SJCRH30 (cell line): Measurements from ENCODE around the gene HIPK1. TPM values are rescaled to one million over a fixed set of nuclear protein-coding genes. Genes with fewer than 3 reads are reported as not detected.
"Not testable (repeated sequence)": the region's sequence is repeated elsewhere in the genome, so short reads cannot be mapped to it uniquely, and the experiment has no call there.

Source experiments
- DNase-seq, 2 experiments: peaks; one replicate each; pipeline ENCODE4 v3.0.0-alpha.2; 2015 to 2020
- H3K27ac ChIP-seq: fragments of 250-450 bp; sonication (Bioruptor Pico); 2 replicates; pipeline ENCODE4 v1.5.1; 2020; ENCODE audit warnings: mild to moderate bottlenecking, moderate library complexity
- H3K27me3 ChIP-seq: fragments of 250-450 bp; sonication (Bioruptor Pico); 2 replicates; pipeline ENCODE4 v1.5.1; 2020; ENCODE audit warnings: mild to moderate bottlenecking, moderate library complexity
- H3K36me3 ChIP-seq: fragments of 250-450 bp; sonication (Bioruptor Pico); 2 replicates; pipeline ENCODE4 v1.5.1; 2020; ENCODE audit warnings: mild to moderate bottlenecking, moderate library complexity
- H3K4me1 ChIP-seq: fragments of 250-450 bp; sonication (Bioruptor Pico); 2 replicates; pipeline ENCODE4 v1.5.1; 2020; ENCODE audit warnings: mild to moderate bottlenecking, moderate library complexity
- H3K4me3 ChIP-seq: fragments of 250-450 bp; sonication (Bioruptor Pico); 2 replicates; pipeline ENCODE4 v1.5.1; 2020; ENCODE audit warnings: mild to moderate bottlenecking, moderate library complexity
- H3K9me3 ChIP-seq: fragments of 250-450 bp; sonication (Bioruptor Pico); replicated peaks from 2 replicates; pipeline ENCODE4 v1.5.1; 2020; ENCODE audit warnings: mild to moderate bottlenecking, moderate library complexity
- total RNA-seq: library from RNA; depleted of rRNA; stranded (reverse); fragments of >200 nt; shearing (Covaris generic); gene quantifications from 2 replicates; pipeline ENCODE4 v1.2.3, GENCODE V29; 2014

HIPK1 gene
- total RNA-seq, 1 experiment from 2014 or later, result 56.3 TPM

DNA sequence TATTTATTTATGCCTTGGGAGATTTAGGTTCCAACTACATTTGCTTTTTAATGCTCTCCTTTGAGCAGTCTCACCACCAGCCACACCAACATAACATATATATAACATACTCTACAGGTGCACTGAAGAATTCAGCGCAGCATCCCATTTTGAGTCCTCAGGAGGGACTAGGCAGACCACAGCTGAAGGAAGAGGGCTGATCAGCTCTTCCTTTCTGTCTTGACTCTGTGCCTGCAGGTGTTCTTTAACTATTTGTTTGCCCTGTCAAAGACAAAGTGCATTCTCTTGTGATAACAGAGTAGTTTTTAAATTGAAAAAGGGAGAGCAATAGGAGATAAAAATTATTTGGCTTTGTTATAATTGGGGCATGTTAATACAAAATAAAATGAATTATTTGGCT is 17.0 kb downstream of the HIPK1 start:
- H3K27me3 ChIP-seq, result no peaks in the 10 kb centered on the region
- H3K36me3 ChIP-seq, result peaks cover 38% of the 10 kb centered on the region
- no peak for DNase-seq
- no peak overlapping the region for H3K27ac ChIP-seq
- no peaks in the 10 kb centered on the region for H3K4me1 ChIP-seq
- no peak overlapping the region for H3K4me3 ChIP-seq
- no peaks in the 10 kb centered on the region for H3K9me3 ChIP-seq

DNA sequence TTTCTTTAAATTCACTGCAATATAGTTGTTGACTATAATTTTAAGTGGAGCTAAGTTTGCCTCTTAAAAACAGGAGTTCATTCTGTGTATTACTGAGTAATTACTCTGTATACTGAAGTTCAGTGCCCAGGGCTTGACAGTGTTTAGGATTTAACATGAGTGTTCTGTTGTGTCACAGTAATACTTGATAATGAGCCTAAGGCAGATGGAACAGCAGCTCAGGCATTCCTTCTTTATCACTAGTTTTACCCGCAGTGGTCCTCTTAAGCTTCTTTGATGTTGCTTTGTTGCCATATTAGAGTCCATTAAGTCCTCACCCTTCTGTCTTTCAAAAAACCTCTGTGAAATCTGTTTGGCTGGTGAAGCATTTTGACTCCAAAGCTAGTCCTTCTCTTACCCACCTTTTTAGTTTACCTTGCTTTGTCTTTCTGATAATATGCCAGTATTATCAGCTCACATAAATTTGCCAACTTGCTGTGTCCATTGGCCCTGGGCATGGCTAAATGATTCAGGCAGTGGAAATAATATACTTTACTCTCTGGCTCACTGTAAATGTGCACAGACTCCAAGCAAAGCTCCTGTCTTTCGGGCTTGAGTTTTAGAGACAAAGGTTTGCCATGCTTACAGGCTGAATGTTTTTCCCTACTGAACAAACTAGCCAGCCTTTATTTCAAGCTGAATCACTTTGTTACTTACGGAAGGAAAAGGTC is 17.7 kb downstream of the HIPK1 start:
- no peaks in the 10 kb centered on the region for H3K4me1 ChIP-seq
- no peaks in the 10 kb centered on the region for H3K9me3 ChIP-seq
- no peak overlapping the region for H3K27ac ChIP-seq
- H3K4me3 ChIP-seq, result no peak overlapping the region
- H3K36me3 ChIP-seq, result peaks cover 31% of the 10 kb centered on the region
- no peak for DNase-seq
- no peaks in the 10 kb centered on the region for H3K27me3 ChIP-seq

DNA sequence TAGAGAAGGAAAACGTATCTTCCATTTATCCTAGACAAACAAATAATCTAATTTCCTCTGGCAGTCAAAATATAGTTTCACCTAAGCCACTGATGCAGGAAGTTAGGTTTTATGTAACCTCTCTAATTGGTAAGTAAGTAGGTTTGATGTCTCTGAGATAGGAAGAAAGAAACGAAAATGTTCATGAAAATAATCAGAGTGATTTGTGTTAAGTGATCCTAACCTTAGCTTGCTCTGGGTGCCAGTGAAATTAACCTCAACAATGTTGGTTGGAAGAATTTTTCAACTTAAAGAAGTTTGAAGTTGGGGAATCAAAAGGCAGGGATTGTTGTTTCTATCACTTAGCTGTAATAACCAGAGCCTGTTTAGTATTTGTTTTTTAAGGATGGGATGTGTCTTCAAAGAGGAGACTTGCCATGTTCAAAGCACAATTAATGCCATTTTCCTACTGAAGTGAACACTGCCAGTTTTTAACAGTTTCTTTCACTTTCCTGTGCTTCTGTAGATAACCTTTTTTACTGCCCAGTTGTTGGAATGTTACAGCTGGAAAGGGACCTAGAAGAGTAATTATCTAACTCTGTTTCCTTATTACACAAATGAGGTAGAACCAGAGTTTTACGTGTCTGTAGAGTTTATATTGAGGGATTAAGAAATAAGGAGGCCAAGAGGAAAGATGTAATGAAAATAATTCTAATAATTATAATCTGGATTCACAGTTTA is 18.4 kb downstream of the HIPK1 start:
- Histone ChIP-seq H3K9me3 (no peaks in the 10 kb centered on the region), H3K27me3 (no peaks in the 10 kb centered on the region), H3K4me3 (no peak overlapping the region), H3K4me1 (no peaks in the 10 kb centered on the region), H3K27ac (no peak overlapping the region), H3K36me3 (peaks cover 27% of the 10 kb centered on the region)
- no peak for DNase-seq

- H3K27me3 ChIP-seq, H3K9me3 ChIP-seq, H3K4me3 ChIP-seq, DNase-seq, H3K4me1 ChIP-seq, H3K27ac ChIP-seq: not testable (repeated sequence)
- H3K36me3 ChIP-seq, result peaks cover 27% of the 10 kb centered on the region
Observed at GRCh38 chr1:113948151-113948550, 19.0 kb downstream of the HIPK1 start.

GRCh38 chr1:113949007-113949406 is 19.9 kb downstream of the HIPK1 start:
- peak in 1 of 2 experiments; percentile 33 for DNase-seq
- Histone ChIP-seq H3K9me3 (no peaks in the 10 kb centered on the region), H3K4me3 (no peak overlapping the region), H3K36me3 (peaks cover 25% of the 10 kb centered on the region), H3K27ac (no peak overlapping the region), H3K4me1 (no peaks in the 10 kb centered on the region), H3K27me3 (no peaks in the 10 kb centered on the region)

GRCh38 chr1:113950908-113951307 is 21.8 kb downstream of the HIPK1 start:
- Histone ChIP-seq H3K4me3 (no peak overlapping the region), H3K27ac (no peak overlapping the region), H3K27me3 (no peaks in the 10 kb centered on the region), H3K36me3 (peaks cover 30% of the 10 kb centered on the region), H3K9me3 (no peaks in the 10 kb centered on the region), H3K4me1 (no peaks in the 10 kb centered on the region)
- DNase-seq, result no peak

DNA sequence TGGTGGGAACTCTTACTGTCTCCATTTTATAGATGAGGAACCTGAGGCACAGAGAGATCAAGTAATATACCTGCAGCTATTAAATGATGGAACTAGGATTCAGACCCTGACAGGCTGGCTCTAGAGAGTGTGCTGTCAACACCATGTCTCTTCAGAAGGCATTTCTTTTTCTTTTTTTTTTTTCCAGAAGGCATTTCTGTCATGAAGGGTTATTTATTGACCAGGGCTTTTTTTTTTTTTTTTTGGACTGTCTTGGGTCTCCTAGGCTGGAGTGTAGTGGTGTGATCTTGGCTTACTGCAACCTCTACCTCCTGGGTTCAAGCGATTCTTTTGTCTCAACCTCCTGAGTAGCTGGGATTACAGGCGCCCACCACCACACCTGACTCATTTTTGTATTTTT is 22.6 kb downstream of the HIPK1 start:
- Histone ChIP-seq H3K4me1 (no peaks in the 10 kb centered on the region), H3K27ac (no peak overlapping the region), H3K36me3 (peaks cover 32% of the 10 kb centered on the region), H3K4me3 (no peak overlapping the region), H3K9me3 (no peaks in the 10 kb centered on the region), H3K27me3 (no peaks in the 10 kb centered on the region)
- DNase-seq, result no peak

- H3K36me3 ChIP-seq, result peaks cover 66% of the 10 kb centered on the region
- no peaks in the 10 kb centered on the region for H3K9me3 ChIP-seq
- H3K27me3 ChIP-seq, result no peaks in the 10 kb centered on the region
- no peak for DNase-seq
- no peak overlapping the region for H3K27ac ChIP-seq
- H3K4me1 ChIP-seq, result no peaks in the 10 kb centered on the region
- H3K4me3 ChIP-seq, result no peak overlapping the region
Observed at GRCh38 chr1:113957984-113958383, 28.9 kb downstream of the HIPK1 start.

DNA sequence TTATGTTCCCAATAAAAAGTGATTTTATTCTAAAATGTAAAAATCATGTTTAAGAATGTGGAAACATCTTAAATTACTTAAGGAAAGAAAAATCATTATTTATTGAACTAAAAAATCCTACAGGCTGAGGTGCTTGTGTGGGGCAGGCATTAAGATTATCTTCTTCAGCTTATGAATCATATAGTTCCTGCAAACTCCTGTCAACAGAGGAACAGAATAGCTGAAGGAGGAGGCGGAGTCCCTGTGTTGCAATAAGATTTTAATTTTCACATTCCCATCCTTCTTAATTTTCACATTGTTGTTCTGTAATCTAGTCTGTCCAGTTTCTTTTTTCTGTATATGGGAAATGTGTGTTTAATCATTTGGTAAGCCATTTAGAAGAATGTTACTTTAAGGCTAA is 29.6 kb downstream of the HIPK1 start:
- Histone ChIP-seq H3K27ac (no peak overlapping the region), H3K27me3 (no peaks in the 10 kb centered on the region), H3K4me3 (no peak overlapping the region), H3K36me3 (peaks cover 59% of the 10 kb centered on the region), H3K9me3 (no peaks in the 10 kb centered on the region), H3K4me1 (no peaks in the 10 kb centered on the region)
- no peak for DNase-seq

GRCh38 chr1:113963281-113963906 is 34.3 kb downstream of the HIPK1 start:
- DNase-seq, result no peak
- Histone ChIP-seq H3K4me1 (no peaks in the 10 kb centered on the region), H3K36me3 (peaks cover 58% of the 10 kb centered on the region), H3K9me3 (no peaks in the 10 kb centered on the region), H3K27me3 (no peaks in the 10 kb centered on the region), H3K27ac (no peak overlapping the region), H3K4me3 (no peak overlapping the region)

- no peaks in the 10 kb centered on the region for H3K9me3 ChIP-seq
- H3K27me3 ChIP-seq, result no peaks in the 10 kb centered on the region
- no peak for DNase-seq
- H3K4me3 ChIP-seq, result no peak overlapping the region
- H3K36me3 ChIP-seq, result peaks cover 70% of the 10 kb centered on the region
- no peak overlapping the region for H3K27ac ChIP-seq
- H3K4me1 ChIP-seq, result no peaks in the 10 kb centered on the region
Observed at GRCh38 chr1:113965703-113966412, 36.7 kb downstream of the HIPK1 start.

GRCh38 chr1:113972954-113973353 is 43.8 kb downstream of the HIPK1 start:
- no peak for DNase-seq
- peaks cover 33% of the 10 kb centered on the region for H3K4me1 ChIP-seq
- no peak overlapping the region for H3K27ac ChIP-seq
- H3K9me3 ChIP-seq, result no peaks in the 10 kb centered on the region
- no peaks in the 10 kb centered on the region for H3K27me3 ChIP-seq
- peaks cover 54% of the 10 kb centered on the region for H3K36me3 ChIP-seq
- no peak overlapping the region for H3K4me3 ChIP-seq

- DNase-seq, result no peak
- no peak overlapping the region for H3K4me3 ChIP-seq
- H3K27me3 ChIP-seq, result no peaks in the 10 kb centered on the region
- H3K36me3 ChIP-seq, result peaks cover 33% of the 10 kb centered on the region
- H3K27ac ChIP-seq, result no peak overlapping the region
- H3K4me1 ChIP-seq, result peaks cover 36% of the 10 kb centered on the region
- H3K9me3 ChIP-seq, result no peaks in the 10 kb centered on the region
Observed at GRCh38 chr1:113975211-113975895, 46.2 kb downstream of the HIPK1 start.

GRCh38 chr1:113976609-113977278 is 47.6 kb downstream of the HIPK1 start:
- Histone ChIP-seq H3K4me3 (no peak overlapping the region), H3K4me1 (peaks cover 36% of the 10 kb centered on the region), H3K36me3 (peaks cover 20% of the 10 kb centered on the region), H3K27me3 (no peaks in the 10 kb centered on the region), H3K9me3 (no peaks in the 10 kb centered on the region), H3K27ac (peak overlapping the region; percentile 26)
- peak; percentile 72 to 83 for DNase-seq
